ENCODE measurements around the gene FBXW11. TPM values are rescaled to one million over a fixed set of nuclear protein-coding genes. Genes with fewer than 3 reads are reported as not detected.

Gene FBXW11
- total and polyA plus RNA-seq, 2 of the 8 experiments (the other 6 are each of a cell fraction or from before 2014, with no cell fraction given), result 45.0 to 75.6 TPM

DNA sequence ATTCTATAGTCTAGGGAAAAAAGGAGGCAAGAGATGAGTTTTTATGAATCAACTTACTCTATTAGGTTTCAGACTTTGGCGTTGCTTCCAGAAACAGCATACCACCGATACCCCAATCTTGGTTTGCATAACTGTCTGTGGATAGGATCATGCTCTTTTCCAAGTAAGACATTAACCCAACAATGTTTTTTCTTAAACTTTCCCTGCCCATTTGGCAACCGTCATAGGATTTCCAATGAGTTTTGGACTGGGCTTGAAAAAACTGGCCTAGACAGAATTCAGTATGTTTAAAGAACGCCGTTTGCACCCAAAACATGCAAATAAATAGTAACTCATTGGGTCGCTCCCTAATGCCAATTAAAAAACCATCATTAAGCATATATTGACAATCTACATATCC is 114.8 kb downstream of the FBXW11 start:
- Histone ChIP-seq H3K56ac (replicated peaks; ENCODE audit: insufficient read length, low read depth, low read length) (no peak overlapping the region), H2BK15ac (ENCODE audit: low read length) (no peak overlapping the region), H3K9ac (replicated peaks in 1 of 4; ENCODE audit: extremely low read depth in 1 of 4, low read depth in 3 of 4, low read length in 3 of 4) (no peak overlapping the region), H3K36me3 (ENCODE audit: control insufficient read depth in 2 of 4, insufficient read depth in 4 of 4, low read length in 3 of 4) (peaks cover 0 to 35% (median 19%) of the 10 kb centered on the region in 4 experiments; a peak in 7 of 8 replicates), H3K9me3 (ENCODE audit: insufficient read depth in 2 of 2, low read depth in 1 of 2, low read length in 1 of 2) (no peaks in the 10 kb centered on the region), H3K23ac (ENCODE audit: insufficient read length) (no peak overlapping the region), H3K27ac (ENCODE audit: low read depth, low read length) (no peak overlapping the region), H2AFZ (ENCODE audit: low read length) (no peak overlapping the region), H3K23me2 (ENCODE audit: low read depth, low read length) (no peaks in the 10 kb centered on the region), H2BK5ac (ENCODE audit: low read depth, low read length) (no peak overlapping the region), H2AK5ac (ENCODE audit: low read depth, low read length) (no peak overlapping the region), H3K27me3 (replicated peaks in 1 of 4; ENCODE audit: control insufficient read depth in 3 of 4, extremely low read depth in 1 of 4, insufficient read depth in 3 of 4, low read length in 3 of 4) (no peaks in the 10 kb centered on the region), H3K79me2 (ENCODE audit: control insufficient read depth in 1 of 2, insufficient read depth in 2 of 2, low read length in 2 of 2) (peaks cover 0 to 17% of the 10 kb centered on the region in 2 experiments; a peak in 2 of 4 replicates), H4K20me1 (replicated peaks in 1 of 2; ENCODE audit: control insufficient read depth in 1 of 2, insufficient read depth in 2 of 2, low read length in 2 of 2) (peaks cover 3% of the 10 kb centered on the region in 2 experiments), H3K18ac (ENCODE audit: extremely low read depth, low read length) (no peak overlapping the region), H2BK120ac (replicated peaks; ENCODE audit: low read depth, low read length) (no peak overlapping the region), H4K91ac (replicated peaks; ENCODE audit: insufficient read length, low read length) (no peak overlapping the region), H4K8ac (ENCODE audit: extremely low read depth, insufficient read depth, low read length) (no peak overlapping the region), H4K5ac (ENCODE audit: insufficient read length, low read depth, low read length) (no peak overlapping the region), H3K4ac (replicated peaks; ENCODE audit: insufficient read length, low read depth, low read length) (no peak overlapping the region), H3K79me1 (ENCODE audit: low read depth, low read length) (no peaks in the 10 kb centered on the region), H3K4me3 (ENCODE audit: extremely low read depth in 1 of 4, insufficient read depth in 2 of 4, low read depth in 3 of 4, low read length in 4 of 4) (no peak overlapping the region), H2BK20ac (ENCODE audit: low read length) (no peak overlapping the region), H2BK12ac (ENCODE audit: low read depth, low read length) (no peak overlapping the region), H3K14ac (ENCODE audit: insufficient read length) (no peak overlapping the region), H3K4me1 (replicated peaks in 1 of 4; ENCODE audit: control insufficient read depth in 3 of 4, insufficient read depth in 4 of 4, low read length in 3 of 4) (no peaks in the 10 kb centered on the region), H3K4me2 (ENCODE audit: insufficient read depth in 1 of 2, low read depth in 2 of 2, low read length in 2 of 2) (no peak overlapping the region)
- POLR2A ChIA-PET (ENCODE audit: partially characterized antibody), result interaction anchor here (1.4 kb wide), 1 partner anchor 503 kb away, joined by 3 read pairs; no protein-coding TSS in a partner anchor
- FAIRE-seq (no peak), DNase-seq (ENCODE audit: low read depth in 1 of 2, low spot score in 2 of 2) (no peak)
- no peak for TF ChIP-seq KDM5A (IDR thresholded peaks at IDR 0.05; ENCODE audit: low read length)
- TF ChIP-seq TBP (IDR thresholded peaks at IDR 0.05; ENCODE audit: low read depth, low read length), result no peak
- TF ChIP-seq TCF12 (IDR thresholded peaks at IDR 0.05; ENCODE audit: low read depth, low read length), result no peak
- TF ChIP-seq CBX5 (IDR thresholded peaks at IDR 0.05; ENCODE audit: low read depth, low read length), result no peak
- TF ChIP-seq, protein P1, sequence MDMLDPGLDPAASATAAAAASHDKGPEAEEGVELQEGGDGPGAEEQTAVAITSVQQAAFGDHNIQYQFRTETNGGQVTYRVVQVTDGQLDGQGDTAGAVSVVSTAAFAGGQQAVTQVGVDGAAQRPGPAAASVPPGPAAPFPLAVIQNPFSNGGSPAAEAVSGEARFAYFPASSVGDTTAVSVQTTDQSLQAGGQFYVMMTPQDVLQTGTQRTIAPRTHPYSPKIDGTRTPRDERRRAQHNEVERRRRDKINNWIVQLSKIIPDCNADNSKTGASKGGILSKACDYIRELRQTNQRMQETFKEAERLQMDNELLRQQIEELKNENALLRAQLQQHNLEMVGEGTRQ (IDR thresholded peaks at IDR 0.05; ENCODE audit: low read length), result no peak
- TF ChIP-seq SP1 (IDR thresholded peaks at IDR 0.05; ENCODE audit: low read depth, low read length), result no peak
- no peak for TF ChIP-seq RXRA (IDR thresholded peaks at IDR 0.05; ENCODE audit: insufficient read depth, low read depth, low read length)
- no peak for TF ChIP-seq NRF1 (IDR thresholded peaks at IDR 0.05; ENCODE audit: low read depth, low read length)
- TF ChIP-seq, protein P2, sequence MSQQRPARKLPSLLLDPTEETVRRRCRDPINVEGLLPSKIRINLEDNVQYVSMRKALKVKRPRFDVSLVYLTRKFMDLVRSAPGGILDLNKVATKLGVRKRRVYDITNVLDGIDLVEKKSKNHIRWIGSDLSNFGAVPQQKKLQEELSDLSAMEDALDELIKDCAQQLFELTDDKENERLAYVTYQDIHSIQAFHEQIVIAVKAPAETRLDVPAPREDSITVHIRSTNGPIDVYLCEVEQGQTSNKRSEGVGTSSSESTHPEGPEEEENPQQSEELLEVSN (IDR thresholded peaks at IDR 0.05), result no peak
- no peak for TF ChIP-seq ZNF274 (IDR thresholded peaks at IDR 0.05; ENCODE audit: borderline replicate concordance, extremely low read depth, low read length)
- TF ChIP-seq SP4 (IDR thresholded peaks at IDR 0.05; ENCODE audit: low read length), result no peak
- TF ChIP-seq MAFK (IDR thresholded peaks at IDR 0.05; ENCODE audit: low read depth, low read length), result no peak
- no peak for TF ChIP-seq CBX8 (IDR thresholded peaks at IDR 0.05; ENCODE audit: borderline replicate concordance, low read depth, low read length)
- CTCF ChIA-PET (ENCODE audit: partially characterized antibody), result no interaction called here
- 78% methylated on average over 6 of the region's 6 CpGs; no CpG with 5 or more reads in 1 of the 2 experiments for WGBS, 2 experiments (ENCODE audit: extremely low coverage in 1 of 2, insufficient coverage in 1 of 2, insufficient read length in 1 of 2, insufficient replicate concordance in 2 of 2, low coverage in 1 of 2, low lambda C conversion rate in 2 of 2, missing lambda C conversion rate in 1 of 2)

All from H1 (cell line).